ENCODE data around the gene TNS1.

GRCh38 chr2:217787160-217787877 is 215.5 kb downstream of the TNS1 start:
- TF ChIP-seq EZH2phosphoT487 (IDR thresholded peaks at IDR 0.05; ENCODE audit: borderline replicate concordance, low read depth) (no peak), CTCF (IDR thresholded peaks at IDR 0.05) (no peak), REST (IDR thresholded peaks at IDR 0.05; ENCODE audit: low read depth, low read length) (no peak), RFX5 (IDR thresholded peaks at IDR 0.05; ENCODE audit: low read length) (no peak), FOXM1 (IDR thresholded peaks at IDR 0.05; ENCODE audit: low read depth) (no peak), EP300 (IDR thresholded peaks at IDR 0.05; ENCODE audit: borderline replicate concordance in 1 of 2, low read depth in 1 of 2, low read length in 1 of 2) (no peak), MEF2A (IDR thresholded peaks at IDR 0.05; ENCODE audit: borderline replicate concordance, low read depth) (no peak), GABPA (IDR thresholded peaks at IDR 0.05; ENCODE audit: low read depth) (no peak), FOXJ3 (CRISPR knock-in tag; IDR thresholded peaks at IDR 0.05) (no peak), SIN3A (IDR thresholded peaks at IDR 0.05; ENCODE audit: borderline replicate concordance, low read depth, low read length) (no peak), RAD21 (IDR thresholded peaks at IDR 0.05; ENCODE audit: low read length) (no peak), NRF1 (IDR thresholded peaks at IDR 0.05; ENCODE audit: low read depth, low read length) (no peak), YY1 (IDR thresholded peaks at IDR 0.05; ENCODE audit: low read depth) (no peak), JUND (IDR thresholded peaks at IDR 0.05) (no peak)
